Measurements from ENCODE around the gene FUT7.
A peak's percentile ranks its signal among the peaks of the same experiment; 100 is the strongest.

- no peak for TF ChIP-seq CTCF (IDR thresholded peaks at IDR 0.05 in 2 of 3, conservative IDR thresholded peaks at IDR 0.05 in 1 of 3; ENCODE audit: borderline replicate concordance in 1 of 3, insufficient read depth in 1 of 3, low read depth in 2 of 3, low read length in 2 of 3)
- no peak for TF ChIP-seq REST (IDR thresholded peaks at IDR 0.05; ENCODE audit: low read depth)
- no peak for TF ChIP-seq EZH2 (IDR thresholded peaks at IDR 0.05)
- no peak for TF ChIP-seq SRF (IDR thresholded peaks at IDR 0.05; ENCODE audit: low read depth)
- no peak for TF ChIP-seq POLR2A (IDR thresholded peaks at IDR 0.05; ENCODE audit: borderline replicate concordance, extremely low read depth, insufficient read depth, insufficient read length)
- TF ChIP-seq CBX3 (IDR thresholded peaks at IDR 0.05; ENCODE audit: low read depth): no peak
- TF ChIP-seq TCF7L2 (IDR thresholded peaks at IDR 0.05; ENCODE audit: borderline replicate concordance, extremely low read depth, insufficient read depth, insufficient read length): peak; percentile 13
- TF ChIP-seq SP1 (IDR thresholded peaks at IDR 0.05; ENCODE audit: low read depth): no peak
- no peak for TF ChIP-seq RAD21 (IDR thresholded peaks at IDR 0.05; ENCODE audit: low read depth)
- no peak for TF ChIP-seq YY1 (IDR thresholded peaks at IDR 0.05; ENCODE audit: extremely low read depth, insufficient replicate concordance, low read depth, low read length)
- no peak for TF ChIP-seq POLR2AphosphoS5 (IDR thresholded peaks at IDR 0.05; ENCODE audit: low read depth, low read length)
- no peak for TF ChIP-seq CEBPB (IDR thresholded peaks at IDR 0.05; ENCODE audit: low read depth)
- TF ChIP-seq ATF3 (IDR thresholded peaks at IDR 0.05): no peak
- TF ChIP-seq JUND (IDR thresholded peaks at IDR 0.05): no peak
Observed at GRCh38 chr9:137034039-137034708, 2.3 kb upstream of the FUT7 start.
